Spinal cord (tissue), 10 donors: ENCODE data around the gene LRMDA. TPM values are rescaled to one million over a fixed set of nuclear protein-coding genes. Genes with fewer than 3 reads are reported as not detected.

Source experiments
- DNase-seq, 6 donors: peaks; one replicate each; pipeline versions ENCODE4 v3.0.0 to v3.0.0-alpha.2; 2013 to 2015; ENCODE audit warnings: low spot score in 6 of 6, low read depth in 4 of 6
- H3K27ac ChIP-seq: one replicate; pipeline ENCODE4 v1.5.1; 2013; ENCODE audit warnings: low read depth, low read length, control low read depth
- H3K27me3 ChIP-seq: one replicate; pipeline ENCODE4 v1.6.1; 2013; ENCODE audit warnings: low read length; ENCODE audit not compliant: control insufficient read depth, insufficient read depth
- H3K36me3 ChIP-seq: one replicate; pipeline ENCODE4 v1.6.1; 2013; ENCODE audit warnings: low read length; ENCODE audit not compliant: control insufficient read depth, insufficient read depth
- H3K4me1 ChIP-seq: one replicate; pipeline ENCODE4 v1.6.1; 2013; ENCODE audit warnings: low read length; ENCODE audit not compliant: control insufficient read depth, insufficient read depth
- H3K4me3 ChIP-seq: one replicate; pipeline ENCODE4 v1.5.1; 2013; ENCODE audit warnings: low read depth, low read length, control low read depth
- H3K9me3 ChIP-seq: one replicate; pipeline ENCODE4 v1.6.1; 2013; ENCODE audit warnings: low read length; ENCODE audit not compliant: control insufficient read depth, insufficient read depth
- WGBS: methylation state at CpG from one replicate; pipeline ENCODE4 v1.1.5; 2013; ENCODE audit warnings: missing lambda C conversion rate; ENCODE audit not compliant: insufficient coverage; 5-methylcytosine and 5-hydroxymethylcytosine counted together
- polyA plus RNA-seq, 2 donors: library from polyadenylated mRNA; unstranded; fragments of 120-200 nt; gene quantifications; one replicate each; pipeline ENCODE4 v1.2.1, GENCODE V29; 2013; ENCODE audit not compliant: insufficient read length in 2 of 2
- total RNA-seq, 2 donors: library from RNA; depleted of rRNA in 1 of 2; stranded (reverse); fragments of 120-200 nt in 1 of 2; fragments of >200 nt in 1 of 2; gene quantifications; one replicate each; pipeline versions ENCODE4 v1.2.3 to v1.2.4, GENCODE V29; 2013 to 2014
- donor health status: healthy.

Gene LRMDA
- total and polyA plus RNA-seq, 4 donors = 5.6 to 9.9 (median 7.2) TPM

DNA sequence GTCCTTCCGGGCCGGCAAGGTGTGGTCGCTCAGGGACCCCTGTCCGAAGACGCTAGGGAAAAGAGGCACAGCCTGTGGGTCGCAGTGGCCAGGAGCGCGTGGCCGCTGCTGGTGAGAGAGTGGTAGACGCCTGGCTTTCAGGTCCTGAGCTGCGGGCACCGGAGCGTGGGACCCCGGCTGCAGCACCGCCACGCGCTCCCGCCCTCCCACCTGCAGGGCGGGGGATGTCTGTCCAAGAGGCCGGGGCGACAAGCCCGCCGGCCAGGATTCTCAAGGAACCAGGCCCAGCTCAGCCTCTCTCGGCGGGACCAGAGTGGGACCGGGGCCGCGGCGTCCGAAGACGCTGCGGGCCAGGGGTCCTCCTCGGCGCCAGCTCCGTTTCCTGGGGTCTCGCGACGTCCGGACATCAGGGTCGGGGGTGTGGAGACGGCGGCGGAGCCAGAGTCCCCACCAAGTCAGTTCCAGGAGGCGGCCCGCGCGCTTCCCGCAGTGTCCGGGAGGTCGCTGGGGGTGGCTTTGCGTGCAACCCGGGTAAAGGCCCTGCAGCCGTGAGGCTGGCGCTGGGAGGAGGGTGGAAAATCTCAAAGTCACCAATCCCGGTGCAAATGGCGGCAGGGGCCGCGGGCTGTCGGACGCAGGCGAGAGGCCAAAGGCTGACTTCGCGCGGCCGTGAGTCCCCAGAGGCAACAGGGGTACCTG is 35.3 kb upstream of the LRMDA start:
- 6% methylated on average over 65 of the region's 65 CpGs for WGBS
- H3K27me3 ChIP-seq = peaks cover 51% of the 10 kb centered on the region
- DNase-seq = peak; percentile 13 to 46 (median 22)
- H3K27ac ChIP-seq = peak overlapping the region; percentile 96
- H3K9me3 ChIP-seq = no peaks in the 10 kb centered on the region
- H3K4me3 ChIP-seq = peak overlapping the region; percentile 84
- peaks cover 33% of the 10 kb centered on the region for H3K36me3 ChIP-seq
- peaks cover 57% of the 10 kb centered on the region for H3K4me1 ChIP-seq

DNA sequence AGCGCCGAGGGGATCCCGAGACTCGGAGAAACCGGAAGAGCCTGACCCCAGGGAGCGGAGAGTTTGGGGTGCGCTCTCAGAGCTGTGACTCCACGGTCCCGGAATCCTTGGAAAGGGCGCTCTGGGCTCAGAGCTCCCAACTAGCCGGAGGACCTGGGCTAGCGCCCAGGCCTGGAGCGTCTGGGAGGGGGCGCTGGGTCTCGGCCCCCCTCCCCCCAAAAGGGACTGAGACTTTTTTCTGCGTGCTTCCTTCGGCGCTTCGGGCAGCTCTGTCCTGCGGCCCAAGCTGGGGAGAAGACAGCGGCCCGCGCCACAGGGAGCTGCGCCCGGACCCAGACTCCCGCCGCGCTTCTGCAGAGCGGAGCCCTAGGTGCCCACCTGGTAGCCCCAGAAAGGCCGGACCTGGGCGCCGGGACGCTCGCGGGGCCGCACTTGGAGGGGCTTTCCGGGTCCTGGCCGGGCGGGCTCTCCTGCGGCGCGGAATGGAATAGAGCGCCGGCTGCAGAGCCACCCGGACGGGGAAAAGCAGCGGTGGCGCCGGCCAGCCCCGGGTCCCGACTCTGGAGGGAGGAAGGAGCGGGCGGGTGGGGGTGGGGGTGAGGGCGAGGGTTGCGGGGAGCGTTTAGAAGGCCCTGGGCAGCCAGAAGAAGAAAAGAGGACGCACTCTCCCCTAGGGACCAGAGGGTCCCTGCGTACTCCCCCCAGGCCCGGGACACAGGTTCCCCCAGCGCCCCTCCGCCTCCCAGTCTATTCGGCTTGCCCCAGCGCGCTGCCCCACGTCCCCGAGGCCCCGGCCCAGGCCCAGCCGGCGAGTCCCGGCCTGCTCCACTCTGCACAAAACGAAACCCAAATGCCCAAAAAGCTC is 34.6 kb upstream of the LRMDA start:
- peak; percentile 4 to 66 (median 30) for DNase-seq
- peak overlapping the region; percentile 96 for H3K27ac ChIP-seq
- H3K27me3 ChIP-seq = peaks cover 51% of the 10 kb centered on the region
- H3K4me3 ChIP-seq = peak overlapping the region; percentile 84
- H3K9me3 ChIP-seq = no peaks in the 10 kb centered on the region
- 6% methylated on average over 68 of the region's 71 CpGs for WGBS
- H3K36me3 ChIP-seq = peaks cover 33% of the 10 kb centered on the region
- H3K4me1 ChIP-seq = peaks cover 57% of the 10 kb centered on the region

DNA sequence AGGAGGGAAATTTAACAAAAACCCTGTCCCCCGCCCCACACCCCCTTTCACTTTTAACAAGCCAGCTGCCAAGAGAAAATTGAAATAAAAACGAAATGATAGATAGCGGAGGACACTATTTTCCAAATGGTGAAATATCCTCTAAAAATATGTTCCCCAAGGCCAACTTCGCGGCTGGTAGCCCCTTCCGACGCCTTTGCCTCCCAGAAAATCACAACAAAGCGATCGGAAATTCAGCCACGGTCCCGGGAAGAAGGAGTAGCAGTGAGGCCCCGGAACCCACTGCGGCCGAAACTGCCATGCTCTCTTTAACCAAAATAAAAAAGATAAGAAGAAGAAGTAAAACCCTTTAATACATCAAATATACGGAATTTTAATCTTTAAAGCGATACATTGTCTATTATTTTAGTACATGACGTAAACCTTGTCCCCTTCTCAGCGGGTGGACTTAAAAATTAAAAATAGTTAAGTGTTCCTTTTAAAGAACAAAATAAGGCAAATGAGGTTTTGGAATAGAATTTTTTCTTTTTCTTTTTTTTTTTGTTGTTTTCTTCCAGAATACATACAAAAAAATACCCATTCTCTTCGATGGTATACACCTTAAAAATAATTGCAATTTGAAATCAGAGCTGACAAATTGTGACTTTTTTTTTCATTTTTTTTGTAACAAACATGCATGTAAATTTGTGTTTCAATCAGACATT is 33.8 kb upstream of the LRMDA start:
- Histone ChIP-seq H3K27ac (peak overlapping the region; percentile 96), H3K27me3 (peaks cover 51% of the 10 kb centered on the region), H3K4me3 (peak overlapping the region; percentile 84), H3K36me3 (peaks cover 33% of the 10 kb centered on the region), H3K9me3 (no peaks in the 10 kb centered on the region), H3K4me1 (peaks cover 59% of the 10 kb centered on the region)
- 35% methylated on average over 6 of the region's 19 CpGs for WGBS
- DNase-seq = peak; percentile 13 to 65 (median 40)

DNA sequence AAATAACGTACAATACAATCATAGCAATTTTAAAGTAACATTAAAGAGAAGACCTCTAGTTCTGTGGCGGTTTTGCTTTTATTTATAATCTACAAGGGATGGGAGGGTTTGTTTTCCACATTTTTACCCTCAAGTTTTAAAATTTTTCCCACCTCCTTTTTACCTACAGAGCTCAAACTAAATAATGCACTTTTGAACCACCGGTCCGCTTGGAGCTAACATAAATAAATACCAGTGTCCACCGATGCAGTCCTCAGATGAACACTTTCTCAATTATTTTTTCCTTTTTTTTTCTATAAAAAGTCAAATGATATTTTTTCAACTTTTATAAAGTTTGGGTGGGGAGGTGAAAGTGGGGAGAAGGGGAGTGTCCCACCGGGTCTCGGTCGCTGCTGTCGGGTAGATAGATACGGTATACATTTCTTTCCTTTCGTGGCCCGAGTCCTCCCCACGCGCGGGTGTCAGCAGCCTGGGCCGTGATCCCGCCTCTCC is 33.2 kb upstream of the LRMDA start:
- WGBS = 14% methylated on average over 8 of the region's 17 CpGs
- Histone ChIP-seq H3K27ac (peak overlapping the region; percentile 96), H3K4me1 (peaks cover 65% of the 10 kb centered on the region), H3K36me3 (peaks cover 33% of the 10 kb centered on the region), H3K4me3 (peak overlapping the region; percentile 84), H3K27me3 (peaks cover 56% of the 10 kb centered on the region), H3K9me3 (no peaks in the 10 kb centered on the region)
- peak in 5 of 6 donors; percentile 13 to 42 (median 17) for DNase-seq

DNA sequence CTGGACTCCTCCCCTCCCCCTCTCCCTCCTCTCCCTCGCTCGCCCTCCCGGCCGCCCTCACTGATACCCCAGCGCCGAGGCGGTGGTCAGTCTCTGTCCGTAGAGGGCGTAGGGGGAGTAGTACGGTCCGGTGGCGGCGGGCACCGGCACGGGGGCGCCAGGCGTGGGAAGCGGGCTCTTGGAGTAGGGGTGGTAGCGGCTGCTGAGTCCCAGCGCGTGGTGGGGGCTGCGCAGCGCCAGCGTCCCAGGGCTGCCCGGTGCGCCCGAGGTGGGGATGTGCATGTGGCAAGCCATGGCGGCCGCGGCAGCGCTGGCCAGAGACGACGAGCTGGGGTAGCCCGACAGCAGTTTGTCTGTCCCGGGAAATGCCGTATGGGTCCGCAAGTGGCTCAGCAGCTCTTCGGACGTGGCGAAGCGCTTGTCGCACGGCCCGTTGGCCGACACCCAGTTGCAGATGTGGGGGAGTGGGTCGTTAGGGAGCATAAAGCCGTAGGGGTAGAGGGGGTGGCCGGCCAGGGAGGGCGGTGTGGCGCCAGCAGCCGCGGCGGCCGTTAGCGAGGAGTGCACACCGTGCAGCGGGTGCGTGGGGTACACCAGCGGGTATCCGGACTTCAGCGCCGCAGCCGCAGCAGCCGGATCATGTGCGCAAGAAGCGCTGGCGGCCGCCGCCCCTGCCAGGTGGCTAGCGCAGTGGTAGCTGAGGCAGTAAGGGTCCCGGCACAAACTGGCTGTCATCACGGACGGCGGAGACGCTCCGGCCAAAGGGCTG is 32.5 kb upstream of the LRMDA start:
- H3K4me1 ChIP-seq = peaks cover 71% of the 10 kb centered on the region
- WGBS = 8% methylated on average over 72 of the region's 76 CpGs
- H3K27ac ChIP-seq = peak overlapping the region; percentile 96
- H3K9me3 ChIP-seq = no peaks in the 10 kb centered on the region
- peaks cover 62% of the 10 kb centered on the region for H3K27me3 ChIP-seq
- DNase-seq = peak in 5 of 6 donors; percentile 5 to 54 (median 29)
- H3K4me3 ChIP-seq = peak overlapping the region; percentile 84
- H3K36me3 ChIP-seq = peaks cover 33% of the 10 kb centered on the region

DNA sequence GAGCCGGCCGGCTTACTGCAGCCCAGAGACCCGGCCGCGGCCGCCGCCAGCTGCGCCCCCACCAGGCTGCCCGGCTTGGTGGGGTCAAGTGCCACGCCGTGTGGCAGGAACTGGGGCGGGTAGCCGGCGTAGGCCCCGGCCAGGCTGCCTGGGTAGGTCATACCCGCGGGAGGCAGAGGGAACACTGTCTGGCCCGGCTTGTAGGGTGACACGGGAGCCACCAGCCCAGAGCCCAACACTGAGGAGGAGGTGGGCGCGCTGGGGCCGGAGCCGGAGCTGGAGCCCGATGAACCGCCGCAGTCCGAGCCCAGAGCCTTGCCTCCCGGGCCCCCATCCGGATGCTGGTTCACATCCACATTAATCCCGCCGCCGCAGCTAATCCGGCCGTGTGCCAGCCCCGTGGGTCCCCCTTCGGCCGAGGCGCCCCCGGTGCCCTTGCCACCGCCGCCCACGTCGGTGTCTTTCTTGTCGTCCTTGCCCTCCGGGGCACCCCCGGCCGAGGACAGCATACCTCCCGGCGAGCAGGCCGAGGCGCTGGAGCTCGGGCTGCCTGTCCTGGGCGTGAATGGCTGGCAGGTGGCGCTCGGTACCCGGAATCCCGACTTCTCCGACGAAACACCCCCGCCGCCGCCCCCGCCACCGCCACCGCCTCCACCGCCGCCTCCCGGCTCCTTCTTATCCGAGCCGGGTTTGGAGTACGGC is 31.8 kb upstream of the LRMDA start:
- H3K27ac ChIP-seq = peak overlapping the region; percentile 96
- peak overlapping the region; percentile 84 for H3K4me3 ChIP-seq
- H3K36me3 ChIP-seq = peaks cover 33% of the 10 kb centered on the region
- DNase-seq = peak; percentile 28 to 89 (median 56)
- H3K4me1 ChIP-seq = peaks cover 76% of the 10 kb centered on the region
- no peaks in the 10 kb centered on the region for H3K9me3 ChIP-seq
- H3K27me3 ChIP-seq = peaks cover 65% of the 10 kb centered on the region
- WGBS = under 1% methylated on average over 57 of the region's 71 CpGs

DNA sequence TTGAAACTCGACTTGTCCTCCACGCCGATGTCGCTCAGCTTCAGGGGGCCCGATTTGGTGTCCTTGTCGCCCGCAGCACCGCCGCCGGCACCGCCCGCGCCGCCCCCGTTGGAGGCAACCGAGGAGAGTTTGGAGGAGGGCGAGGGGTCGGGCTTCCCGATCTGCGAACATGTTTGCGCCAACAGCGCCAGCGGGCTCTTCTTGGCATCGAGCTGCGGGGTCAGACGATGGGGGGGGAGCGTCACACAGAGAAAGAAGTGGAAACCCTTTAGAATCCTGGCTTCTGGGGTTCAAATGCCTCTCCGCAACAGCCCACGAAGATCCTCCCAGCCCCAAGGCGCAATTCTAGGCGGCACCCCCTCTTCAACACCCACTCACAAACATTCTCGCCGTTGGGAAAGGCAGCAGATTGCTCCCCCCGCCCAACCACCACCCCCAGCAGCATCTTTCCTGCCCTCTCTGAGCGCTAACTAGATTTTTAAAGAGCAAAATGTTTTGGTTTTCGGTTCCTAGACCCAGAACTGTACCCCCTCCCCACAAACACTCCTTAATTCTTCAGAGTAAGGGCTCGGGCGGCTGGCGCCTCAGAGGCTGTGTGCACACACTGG is 31.2 kb upstream of the LRMDA start:
- WGBS = 0% methylated on average over 38 of the region's 39 CpGs
- Histone ChIP-seq H3K4me3 (peak overlapping the region; percentile 84), H3K36me3 (peaks cover 31% of the 10 kb centered on the region), H3K27me3 (peaks cover 67% of the 10 kb centered on the region), H3K27ac (peak overlapping the region; percentile 96), H3K9me3 (no peaks in the 10 kb centered on the region), H3K4me1 (peaks cover 76% of the 10 kb centered on the region)
- DNase-seq = peak in 4 of 6 donors; percentile 19 to 49 (median 26)

DNA sequence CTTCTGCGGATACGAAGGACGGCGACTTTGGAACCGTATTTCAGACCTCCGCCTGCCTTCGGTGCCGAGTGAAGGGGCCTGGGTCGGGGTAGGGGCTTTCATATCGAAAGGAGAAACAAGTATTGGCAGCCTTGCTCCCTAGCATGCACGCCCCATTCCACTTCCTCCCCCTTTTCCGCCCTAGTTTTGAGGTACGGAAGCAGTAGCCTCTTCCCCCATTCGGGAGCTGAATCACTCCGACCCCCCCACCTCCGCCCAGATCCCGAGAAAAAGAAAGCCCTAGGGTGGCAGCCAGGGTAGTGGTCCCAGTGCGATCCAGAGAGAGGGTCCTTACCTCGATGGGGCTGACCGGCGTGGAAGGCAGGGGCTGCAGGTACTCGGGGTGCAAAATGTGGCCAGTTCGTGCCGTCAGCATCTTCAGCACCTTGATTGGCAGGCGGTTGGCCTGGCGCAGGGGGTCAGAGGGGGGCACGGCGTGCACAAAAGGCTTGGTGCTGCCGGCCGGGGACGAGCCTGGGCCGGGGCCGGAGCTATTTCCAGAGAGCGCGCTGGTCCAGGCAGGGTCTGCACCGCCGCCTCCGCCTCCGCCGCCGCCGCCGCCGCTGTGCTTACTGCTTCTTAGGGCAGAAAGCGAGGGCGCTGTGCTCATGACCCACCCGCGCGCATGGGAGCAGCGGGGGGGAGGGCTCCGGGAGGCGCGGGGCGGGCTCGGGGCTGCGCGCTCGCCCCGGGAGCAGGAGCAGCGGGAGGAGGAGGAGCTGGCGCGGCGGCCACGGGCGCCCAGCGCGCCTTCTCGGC is 30.5 kb upstream of the LRMDA start:
- DNase-seq = peak in 5 of 6 donors; percentile 15 to 77 (median 28)
- H3K4me1 ChIP-seq = peaks cover 76% of the 10 kb centered on the region
- H3K27ac ChIP-seq = peak overlapping the region; percentile 96
- peaks cover 29% of the 10 kb centered on the region for H3K36me3 ChIP-seq
- peaks cover 63% of the 10 kb centered on the region for H3K27me3 ChIP-seq
- no peaks in the 10 kb centered on the region for H3K9me3 ChIP-seq
- H3K4me3 ChIP-seq = peak overlapping the region; percentile 84
- under 1% methylated on average over 63 of the region's 68 CpGs for WGBS
